Memory B cell (primary cell): ENCODE data around the gene ZNF365.
"Not testable (repeated sequence)": the region's sequence is repeated elsewhere in the genome, so short reads cannot be mapped to it uniquely, and the experiment has no call there.

Experiments used
- ATAC-seq: fragments of 150-1000 bp; cut with Tn5 transposase; 2 replicates; pipeline ENCODE4 v1.10.0; 2021; ENCODE audit warnings: low read depth, mild to moderate bottlenecking, moderate library complexity
- DNase-seq, 2 donors: peaks; one replicate each; pipeline ENCODE4 v3.0.0; 2022; ENCODE audit warnings: low spot score in 2 of 2
- H3K27ac Mint-ChIP-seq: one replicate; pipeline ENCODE4 v1.8.0; 2022; ENCODE audit warnings: mild to moderate bottlenecking, moderate library complexity, mixed read lengths
- H3K27me3 Mint-ChIP-seq: one replicate; pipeline ENCODE4 v1.8.0; 2022; ENCODE audit warnings: mixed read lengths
- H3K36me3 Mint-ChIP-seq: one replicate; pipeline ENCODE4 v1.8.0; 2022; ENCODE audit warnings: mild to moderate bottlenecking, mixed read lengths
- H3K4me1 Mint-ChIP-seq: one replicate; pipeline ENCODE4 v1.8.0; 2022; ENCODE audit warnings: mixed read lengths
- H3K4me3 Mint-ChIP-seq: one replicate; pipeline ENCODE4 v1.8.0; 2022; ENCODE audit warnings: mild to moderate bottlenecking, moderate library complexity, mixed read lengths
- H3K9me3 Mint-ChIP-seq: one replicate; pipeline ENCODE4 v1.8.0; 2022; ENCODE audit warnings: mixed read lengths

The ZNF365 gene

GRCh38 chr10:62384447-62385081, 10.4 kb downstream of the ZNF365 start:
- DNase-seq (no peak), ATAC-seq (no peak)
- Mint-ChIP-seq H3K4me1 (peaks cover 3% of the 10 kb centered on the region), H3K36me3 (no peaks in the 10 kb centered on the region), H3K27ac (no peak overlapping the region), H3K9me3 (no peaks in the 10 kb centered on the region), H3K27me3 (peaks cover 6% of the 10 kb centered on the region), H3K4me3 (no peak overlapping the region)

GRCh38 chr10:62386356-62387320, 12.5 kb downstream of the ZNF365 start:
- ATAC-seq (no peak), DNase-seq (no peak)
- H3K4me1 Mint-ChIP-seq: peaks cover 3% of the 10 kb centered on the region
- H3K36me3 Mint-ChIP-seq: no peaks in the 10 kb centered on the region
- no peaks in the 10 kb centered on the region for H3K9me3 Mint-ChIP-seq
- peaks cover 3% of the 10 kb centered on the region for H3K27me3 Mint-ChIP-seq
- no peak overlapping the region for H3K4me3 Mint-ChIP-seq
- no peak overlapping the region for H3K27ac Mint-ChIP-seq

GRCh38 chr10:62388328-62388727, 14.2 kb downstream of the ZNF365 start:
- Mint-ChIP-seq H3K27me3 (peaks cover 7% of the 10 kb centered on the region), H3K27ac (no peak overlapping the region), H3K4me1 (peaks cover 3% of the 10 kb centered on the region), H3K9me3 (no peaks in the 10 kb centered on the region), H3K4me3 (no peak overlapping the region), H3K36me3 (no peaks in the 10 kb centered on the region)
- ATAC-seq: no peak
- DNase-seq: no peak

GRCh38 chr10:62390497-62391176, 16.5 kb downstream of the ZNF365 start:
- Mint-ChIP-seq H3K4me1 (no peaks in the 10 kb centered on the region), H3K36me3 (no peaks in the 10 kb centered on the region), H3K27ac (no peak overlapping the region), H3K27me3 (peaks cover 9% of the 10 kb centered on the region), H3K4me3 (no peak overlapping the region), H3K9me3 (no peaks in the 10 kb centered on the region)
- ATAC-seq (no peak), DNase-seq (no peak)

GRCh38 chr10:62393237-62393636, 19.1 kb downstream of the ZNF365 start:
- Mint-ChIP-seq H3K4me1 (no peaks in the 10 kb centered on the region), H3K27me3 (peaks cover 11% of the 10 kb centered on the region), H3K36me3 (no peaks in the 10 kb centered on the region), H3K4me3 (no peak overlapping the region), H3K9me3 (no peaks in the 10 kb centered on the region), H3K27ac (no peak overlapping the region)
- ATAC-seq (no peak), DNase-seq (no peak)

GRCh38 chr10:62394556-62395018, 20.4 kb downstream of the ZNF365 start:
- no peak overlapping the region for H3K4me3 Mint-ChIP-seq

GRCh38 chr10:62395892-62396291, 21.7 kb downstream of the ZNF365 start:
- ATAC-seq (no peak), DNase-seq (no peak)
- H3K9me3 Mint-ChIP-seq: no peaks in the 10 kb centered on the region

More at GRCh38 chr10:62394556-62395018, 20.4 kb downstream of the ZNF365 start:
- Mint-ChIP-seq H3K27ac (no peak overlapping the region), H3K9me3 (no peaks in the 10 kb centered on the region), H3K4me1 (no peaks in the 10 kb centered on the region), H3K27me3 (peaks cover 12% of the 10 kb centered on the region), H3K36me3 (no peaks in the 10 kb centered on the region)
- ATAC-seq (no peak), DNase-seq (no peak)

GRCh38 chr10:62396864-62397263, 22.7 kb downstream of the ZNF365 start:
- ATAC-seq (no peak), DNase-seq (no peak)
- Mint-ChIP-seq H3K4me1 (no peaks in the 10 kb centered on the region), H3K9me3 (no peaks in the 10 kb centered on the region), H3K36me3 (no peaks in the 10 kb centered on the region), H3K27me3 (peaks cover 12% of the 10 kb centered on the region), H3K4me3 (no peak overlapping the region), H3K27ac (no peak overlapping the region)

More at GRCh38 chr10:62395892-62396291, 21.7 kb downstream of the ZNF365 start:
- Mint-ChIP-seq H3K27me3 (peaks cover 12% of the 10 kb centered on the region), H3K36me3 (no peaks in the 10 kb centered on the region), H3K27ac (no peak overlapping the region), H3K4me3 (no peak overlapping the region), H3K4me1 (no peaks in the 10 kb centered on the region)

GRCh38 chr10:62399211-62399610, 25.0 kb downstream of the ZNF365 start:
- no peak for DNase-seq
- no peak overlapping the region for H3K27ac Mint-ChIP-seq
- H3K27me3 Mint-ChIP-seq: peaks cover 10% of the 10 kb centered on the region
- H3K9me3 Mint-ChIP-seq: no peaks in the 10 kb centered on the region
- no peaks in the 10 kb centered on the region for H3K4me1 Mint-ChIP-seq
- ATAC-seq: no peak
- H3K4me3 Mint-ChIP-seq: no peak overlapping the region
- no peaks in the 10 kb centered on the region for H3K36me3 Mint-ChIP-seq

GRCh38 chr10:62402508-62402907, 28.3 kb downstream of the ZNF365 start:
- no peak overlapping the region for H3K27ac Mint-ChIP-seq
- peaks cover 1% of the 10 kb centered on the region for H3K36me3 Mint-ChIP-seq
- peaks cover 2% of the 10 kb centered on the region for H3K9me3 Mint-ChIP-seq
- H3K4me3 Mint-ChIP-seq: no peak overlapping the region
- H3K4me1 Mint-ChIP-seq: no peaks in the 10 kb centered on the region
- H3K27me3 Mint-ChIP-seq: peaks cover 6% of the 10 kb centered on the region
- no peak for DNase-seq
- no peak for ATAC-seq

- not testable (repeated sequence) for H3K4me1 Mint-ChIP-seq, H3K36me3 Mint-ChIP-seq, DNase-seq, H3K27ac Mint-ChIP-seq, ATAC-seq, H3K4me3 Mint-ChIP-seq
- Mint-ChIP-seq H3K9me3 (peaks cover 18% of the 10 kb centered on the region), H3K27me3 (peaks cover 16% of the 10 kb centered on the region)
These were observed 36.4 kb downstream of the ZNF365 start for GRCh38 chr10:62410528-62410927.

- H3K4me3 Mint-ChIP-seq, DNase-seq, H3K4me1 Mint-ChIP-seq, ATAC-seq, H3K36me3 Mint-ChIP-seq, H3K27ac Mint-ChIP-seq: not testable (repeated sequence)
- Mint-ChIP-seq H3K9me3 (peaks cover 18% of the 10 kb centered on the region), H3K27me3 (peaks cover 19% of the 10 kb centered on the region)
These were observed 36.8 kb downstream of the ZNF365 start for GRCh38 chr10:62410934-62411333.

GRCh38 chr10:62413048-62413447, 38.9 kb downstream of the ZNF365 start:
- no peak for DNase-seq
- H3K9me3 Mint-ChIP-seq: peaks cover 13% of the 10 kb centered on the region
- no peak for ATAC-seq
- H3K4me1 Mint-ChIP-seq: no peaks in the 10 kb centered on the region
- peaks cover 18% of the 10 kb centered on the region for H3K27me3 Mint-ChIP-seq
- H3K4me3 Mint-ChIP-seq: no peak overlapping the region
- H3K27ac Mint-ChIP-seq: no peak overlapping the region
- peaks cover 4% of the 10 kb centered on the region for H3K36me3 Mint-ChIP-seq

- ATAC-seq: no peak
- no peaks in the 10 kb centered on the region for H3K4me1 Mint-ChIP-seq
These were observed 39.5 kb downstream of the ZNF365 start for GRCh38 chr10:62413652-62414051.

More at GRCh38 chr10:62413652-62414051, 39.5 kb downstream of the ZNF365 start:
- DNase-seq: no peak
- peaks cover 18% of the 10 kb centered on the region for H3K27me3 Mint-ChIP-seq
- H3K27ac Mint-ChIP-seq: no peak overlapping the region
- H3K36me3 Mint-ChIP-seq: peaks cover 4% of the 10 kb centered on the region
- H3K9me3 Mint-ChIP-seq: peaks cover 12% of the 10 kb centered on the region
- no peak overlapping the region for H3K4me3 Mint-ChIP-seq
